Measurements from ENCODE around the gene GNAO1. TPM values are rescaled to one million over a fixed set of nuclear protein-coding genes. Genes with fewer than 3 reads are reported as not detected.

GNAO1 gene
- total and polyA plus RNA-seq, 7 donors, result 0.35 to 1.9 (median 0.60) TPM

DNA sequence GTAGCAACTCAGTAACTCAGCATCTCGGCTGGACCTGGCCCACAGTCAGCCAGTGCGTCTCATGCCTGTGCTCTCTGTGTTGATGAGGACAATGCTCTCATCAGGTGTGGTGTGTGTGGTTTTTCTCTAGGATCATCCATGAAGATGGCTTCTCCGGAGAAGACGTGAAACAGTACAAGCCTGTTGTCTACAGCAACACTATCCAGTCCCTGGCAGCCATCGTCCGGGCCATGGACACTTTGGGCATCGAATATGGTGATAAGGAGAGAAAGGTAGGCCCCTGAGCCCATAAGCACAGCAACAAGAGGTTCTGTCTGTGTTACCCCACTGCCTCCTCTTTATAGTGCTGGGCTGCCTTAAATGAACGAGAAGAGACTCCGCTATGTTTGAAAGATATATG, 84.5 kb downstream of the GNAO1 start:
- DNase-seq (no peak), ATAC-seq (no peak)
- Histone ChIP-seq H3K4me1 (no peaks in the 10 kb centered on the region), H3K36me3 (ENCODE audit: insufficient read depth in 1 of 2, low read depth in 1 of 2) (no peaks in the 10 kb centered on the region), H3K27me3 (ENCODE audit: insufficient read depth in 3 of 3, low read length in 2 of 3) (no peaks in the 10 kb centered on the region), H3K4me3 (no peak overlapping the region), H3K27ac (no peak overlapping the region), H3K9me3 (no peaks in the 10 kb centered on the region)
- TF ChIP-seq, protein P1, sequence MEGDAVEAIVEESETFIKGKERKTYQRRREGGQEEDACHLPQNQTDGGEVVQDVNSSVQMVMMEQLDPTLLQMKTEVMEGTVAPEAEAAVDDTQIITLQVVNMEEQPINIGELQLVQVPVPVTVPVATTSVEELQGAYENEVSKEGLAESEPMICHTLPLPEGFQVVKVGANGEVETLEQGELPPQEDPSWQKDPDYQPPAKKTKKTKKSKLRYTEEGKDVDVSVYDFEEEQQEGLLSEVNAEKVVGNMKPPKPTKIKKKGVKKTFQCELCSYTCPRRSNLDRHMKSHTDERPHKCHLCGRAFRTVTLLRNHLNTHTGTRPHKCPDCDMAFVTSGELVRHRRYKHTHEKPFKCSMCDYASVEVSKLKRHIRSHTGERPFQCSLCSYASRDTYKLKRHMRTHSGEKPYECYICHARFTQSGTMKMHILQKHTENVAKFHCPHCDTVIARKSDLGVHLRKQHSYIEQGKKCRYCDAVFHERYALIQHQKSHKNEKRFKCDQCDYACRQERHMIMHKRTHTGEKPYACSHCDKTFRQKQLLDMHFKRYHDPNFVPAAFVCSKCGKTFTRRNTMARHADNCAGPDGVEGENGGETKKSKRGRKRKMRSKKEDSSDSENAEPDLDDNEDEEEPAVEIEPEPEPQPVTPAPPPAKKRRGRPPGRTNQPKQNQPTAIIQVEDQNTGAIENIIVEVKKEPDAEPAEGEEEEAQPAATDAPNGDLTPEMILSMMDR (IDR thresholded peaks at IDR 0.05), result no peak
- intact Hi-C loops (cut with DNase I), result no loop called here
- 95 to 97% (median 96%) methylated on average over 9 of the region's 9 CpGs for WGBS, 3 donors

DNA sequence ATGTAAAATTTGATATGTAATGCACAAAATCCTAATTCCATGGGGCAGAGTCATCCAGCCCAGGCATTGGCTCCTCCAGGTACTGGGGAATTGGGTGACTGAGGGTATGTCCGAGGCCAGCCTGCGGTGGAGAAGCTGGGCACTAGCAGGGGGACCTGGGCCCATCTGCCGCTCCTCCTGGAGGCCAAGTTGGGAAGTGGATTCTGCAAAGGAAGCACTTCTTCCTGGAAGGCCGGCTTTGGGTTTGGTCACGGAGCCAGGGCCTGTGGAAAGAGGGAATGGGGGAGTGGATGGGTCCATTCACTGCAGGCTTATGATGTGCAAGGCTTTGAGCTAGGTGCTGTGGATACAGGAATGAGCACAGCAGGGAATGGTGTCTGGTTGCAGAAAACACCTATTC, 85.8 kb downstream of the GNAO1 start:
- Histone ChIP-seq H3K27me3 (ENCODE audit: insufficient read depth in 3 of 3, low read length in 2 of 3) (no peaks in the 10 kb centered on the region), H3K36me3 (ENCODE audit: insufficient read depth in 1 of 2, low read depth in 1 of 2) (no peaks in the 10 kb centered on the region), H3K4me1 (no peaks in the 10 kb centered on the region), H3K9me3 (no peaks in the 10 kb centered on the region), H3K27ac (no peak overlapping the region), H3K4me3 (no peak overlapping the region)
- intact Hi-C loops (cut with DNase I), result no loop called here
- TF ChIP-seq, protein P1 (IDR thresholded peaks at IDR 0.05), result no peak
- no peak for DNase-seq
- WGBS, 3 donors, result 55 to 72% (median 59%) methylated on average over 5 of the region's 5 CpGs
- ATAC-seq, result no peak

DNA sequence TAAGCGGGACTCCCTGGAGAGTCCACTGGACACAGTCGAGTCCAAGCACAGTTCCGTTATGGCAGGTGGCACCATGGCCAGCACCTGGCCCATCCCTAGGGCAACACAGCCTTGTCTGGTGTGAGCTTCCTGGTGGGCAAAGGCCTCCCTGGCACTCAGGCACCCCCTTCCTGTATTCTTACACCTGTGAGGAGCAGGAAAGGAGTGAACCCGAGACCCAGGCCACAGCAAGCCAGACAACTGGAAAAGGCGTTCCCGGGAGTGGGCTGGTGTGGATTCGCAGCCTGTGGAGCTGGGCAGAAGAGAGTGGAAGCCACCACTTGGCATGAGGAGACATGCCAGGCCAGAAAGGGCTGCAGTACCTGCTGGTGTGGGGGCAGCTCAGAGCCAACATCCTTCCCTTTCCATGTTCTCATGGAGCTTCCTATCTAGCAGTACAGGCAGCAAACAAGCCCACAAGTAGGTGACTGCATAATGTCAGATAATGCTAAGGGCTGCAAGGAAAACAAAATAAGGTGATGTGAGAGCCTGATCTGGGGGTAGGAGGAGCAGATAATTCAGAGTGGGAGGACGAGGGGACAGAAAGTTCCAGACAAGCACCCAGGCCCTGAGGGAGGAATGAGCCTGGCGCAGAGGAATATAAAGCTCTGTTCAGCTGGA, 87.0 kb downstream of the GNAO1 start:
- Histone ChIP-seq H3K27ac (no peak overlapping the region), H3K9me3 (no peaks in the 10 kb centered on the region), H3K4me3 (no peak overlapping the region), H3K27me3 (ENCODE audit: insufficient read depth in 3 of 3, low read length in 2 of 3) (no peaks in the 10 kb centered on the region), H3K4me1 (no peaks in the 10 kb centered on the region), H3K36me3 (ENCODE audit: insufficient read depth in 1 of 2, low read depth in 1 of 2) (no peaks in the 10 kb centered on the region)
- intact Hi-C loops (cut with DNase I), result no loop called here
- 90 to 91% (median 91%) methylated on average over 9 of the region's 9 CpGs for WGBS, 3 donors
- ATAC-seq (no peak), DNase-seq (no peak)
- TF ChIP-seq, protein P1 (IDR thresholded peaks at IDR 0.05), result no peak

DNA sequence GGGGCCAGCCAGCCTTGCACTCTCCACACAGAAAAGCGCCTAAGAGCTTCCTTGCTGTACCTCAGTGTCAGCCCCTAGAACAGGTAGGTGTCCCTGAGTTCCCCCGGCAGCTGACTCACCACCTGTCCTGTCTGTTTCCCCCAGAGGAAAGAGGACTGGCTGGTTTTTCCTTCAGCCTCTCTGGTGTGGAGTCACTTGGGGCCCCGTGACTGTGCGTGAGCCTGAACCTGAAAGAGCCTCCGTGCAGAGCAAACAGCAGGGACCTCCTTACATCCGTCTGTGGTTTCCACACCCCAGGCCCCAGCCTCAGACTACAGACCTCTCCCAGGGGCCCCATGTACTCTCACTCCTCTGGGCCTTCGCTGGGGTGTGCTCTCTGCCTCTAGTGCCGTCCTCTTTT, 87.8 kb downstream of the GNAO1 start:
- TF ChIP-seq, protein P1 (IDR thresholded peaks at IDR 0.05), result no peak
- Histone ChIP-seq H3K4me3 (no peak overlapping the region), H3K4me1 (no peaks in the 10 kb centered on the region), H3K36me3 (ENCODE audit: insufficient read depth in 1 of 2, low read depth in 1 of 2) (no peaks in the 10 kb centered on the region), H3K27ac (no peak overlapping the region), H3K27me3 (ENCODE audit: insufficient read depth in 3 of 3, low read length in 2 of 3) (no peaks in the 10 kb centered on the region), H3K9me3 (no peaks in the 10 kb centered on the region)
- intact Hi-C loops (cut with DNase I), result no loop called here
- ATAC-seq (no peak), DNase-seq (no peak)
- WGBS, 3 donors, result 82 to 90% (median 87%) methylated on average over 8 of the region's 8 CpGs

DNA sequence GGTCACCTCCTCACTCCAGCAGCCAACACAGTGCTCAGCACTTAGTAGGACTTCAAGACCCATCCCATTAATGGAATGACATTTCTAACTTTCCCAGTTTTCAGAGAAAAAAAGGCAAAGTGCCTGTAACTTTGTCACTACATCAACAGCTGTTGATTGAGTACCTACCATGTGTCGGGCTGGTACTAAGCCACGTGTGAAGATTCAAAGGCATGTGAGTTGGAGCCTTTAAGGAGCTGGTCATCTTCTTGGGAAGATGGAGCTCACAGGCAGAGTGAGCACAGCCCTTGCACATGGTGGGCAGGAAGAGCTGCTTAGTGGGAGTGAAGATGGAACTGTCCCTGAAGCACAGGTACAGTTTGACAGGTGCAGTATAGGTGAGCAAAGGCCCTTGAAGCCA, 88.6 kb downstream of the GNAO1 start:
- intact Hi-C loops (cut with DNase I), result no loop called here
- TF ChIP-seq, protein P1 (IDR thresholded peaks at IDR 0.05), result no peak
- no peak for DNase-seq
- Histone ChIP-seq H3K4me1 (no peaks in the 10 kb centered on the region), H3K27ac (no peak overlapping the region), H3K4me3 (no peak overlapping the region), H3K9me3 (no peaks in the 10 kb centered on the region), H3K27me3 (ENCODE audit: insufficient read depth in 3 of 3, low read length in 2 of 3) (no peaks in the 10 kb centered on the region), H3K36me3 (ENCODE audit: insufficient read depth in 1 of 2, low read depth in 1 of 2) (no peaks in the 10 kb centered on the region)
- ATAC-seq, result no peak
- WGBS, 3 donors, result 92 to 97% (median 93%) methylated on average over 2 of the region's 2 CpGs

Measured in psoas muscle (tissue), 8 donors.